ENCODE data around the gene CZIB. TPM values are rescaled to one million over a fixed set of nuclear protein-coding genes. Genes with fewer than 3 reads are reported as not detected.
A peak's percentile ranks its signal among the peaks of the same experiment; 100 is the strongest.

CZIB gene
- total and polyA plus RNA-seq, 2 of the 13 experiments (the other 11 are each of a cell fraction or from before 2014, with no cell fraction given), result 49.2 to 67.0 TPM

- TF ChIP-seq IRX3 (CRISPR knock-in tag; IDR thresholded peaks at IDR 0.05; ENCODE audit: borderline replicate concordance, low read depth) (no peak), ZNF207 (IDR thresholded peaks at IDR 0.05; ENCODE audit: borderline replicate concordance) (no peak), ZBTB34 (CRISPR knock-in tag; IDR thresholded peaks at IDR 0.05) (no peak), ZFP62 (CRISPR knock-in tag; IDR thresholded peaks at IDR 0.05) (no peak), YY1 (IDR thresholded peaks at IDR 0.05; ENCODE audit: insufficient read depth, insufficient replicate concordance, low read depth, low read length) (peak; percentile 53), ZNF20 (CRISPR knock-in tag; IDR thresholded peaks at IDR 0.05) (no peak), ZNF383 (CRISPR knock-in tag; IDR thresholded peaks at IDR 0.05; ENCODE audit: borderline replicate concordance) (no peak), HINFP (CRISPR knock-in tag; IDR thresholded peaks at IDR 0.05; ENCODE audit: low read depth) (no peak), CTCF (CRISPR knock-in tag; IDR thresholded peaks at IDR 0.05) (no peak), ARHGAP35 (CRISPR knock-in tag; IDR thresholded peaks at IDR 0.05; ENCODE audit: borderline replicate concordance) (peak; percentile 80; the same call in 1 of the 2 replicates), MEIS2 (CRISPR knock-in tag; IDR thresholded peaks at IDR 0.05) (peak; percentile 39; the same call in 1 of the 2 replicates), TOE1 (CRISPR knock-in tag; IDR thresholded peaks at IDR 0.05) (no peak), HNF4A (CRISPR knock-in tag; IDR thresholded peaks at IDR 0.05) (peak; percentile 1; the same call in 1 of the 2 replicates), MAZ (IDR thresholded peaks at IDR 0.05; ENCODE audit: borderline replicate concordance, low read depth, low read length) (peak; percentile 56; the same call in 1 of the 2 replicates), MAZ (CRISPR knock-in tag; IDR thresholded peaks at IDR 0.05; ENCODE audit: low read depth) (peak; percentile 56; the same call in 1 of the 2 replicates), ZNF329 (CRISPR knock-in tag; IDR thresholded peaks at IDR 0.05; ENCODE audit: low read depth) (no peak), KAT8 (CRISPR knock-in tag; IDR thresholded peaks at IDR 0.05) (peak; percentile 79), ELK4 (CRISPR knock-in tag; IDR thresholded peaks at IDR 0.05; ENCODE audit: borderline replicate concordance) (no peak), RBM22 (optimal IDR thresholded peaks at IDR 0.05; ENCODE audit: low read length) (no peak), ZNF232 (CRISPR knock-in tag; IDR thresholded peaks at IDR 0.05; ENCODE audit: borderline replicate concordance) (no peak), NBN (conservative IDR thresholded peaks at IDR 0.05) (no peak), RFX1 (IDR thresholded peaks at IDR 0.05) (no peak), TGIF2 (CRISPR knock-in tag; IDR thresholded peaks at IDR 0.05) (no peak; the same call in 1 of the 2 replicates), ARNT2 (CRISPR knock-in tag; IDR thresholded peaks at IDR 0.05; ENCODE audit: low read depth) (peak; percentile 58; the same call in 1 of the 2 replicates), SMAD3 (CRISPR knock-in tag; IDR thresholded peaks at IDR 0.05) (no peak)
Observed at GRCh38 chr1:53196485-53197290, 23.7 kb downstream of the CZIB start, which contains the start of gene CPT2 (continued).

All from HepG2 (cell line).